Ascending aorta (tissue), 2 donors: ENCODE measurements around the gene LHX3. TPM values are rescaled to one million over a fixed set of nuclear protein-coding genes. Genes with fewer than 3 reads are reported as not detected.

Experiments
- DNase-seq, 2 donors: peaks; one replicate each; pipeline ENCODE4 v3.0.0-alpha.2; 2019; ENCODE audit warnings: low spot score in 2 of 2
- H3K27ac ChIP-seq, 2 donors: fragments of 200-600 bp; sonication (generic); one replicate each; pipeline ENCODE4 v1.5.1; 2016 to 2017; ENCODE audit warnings: mild to moderate bottlenecking in 1 of 2
- H3K27me3 ChIP-seq: fragments of 200-600 bp; sonication (generic); one replicate; pipeline ENCODE4 v1.5.1; 2017
- H3K36me3 ChIP-seq, 2 donors: fragments of 200-600 bp; sonication (generic); one replicate each; pipeline ENCODE4 v1.5.1; 2016
- H3K4me1 ChIP-seq, 2 donors: fragments of 200-600 bp; sonication (generic); one replicate each; pipeline ENCODE4 v1.5.1; 2016 to 2017; ENCODE audit warnings: mild to moderate bottlenecking in 1 of 2
- H3K4me3 ChIP-seq, 2 donors: fragments of 200-600 bp; sonication (generic); one replicate each; pipeline ENCODE4 v1.5.1; 2016 to 2017; ENCODE audit warnings: mild to moderate bottlenecking in 1 of 2
- H3K9me3 ChIP-seq, 2 donors: fragments of 200-600 bp; sonication (generic); one replicate each; pipeline ENCODE4 v1.5.1; 2016
- intact Hi-C: fragments of 100-400 bp; cut with DNase I; formaldehyde crosslinking; loops from one replicate; pipeline ENCODE4 v1.15.1; 2023
- total RNA-seq: library from RNA; depleted of rRNA; stranded (reverse); fragments of >200 nt; gene quantifications from one replicate; pipeline ENCODE4 v1.1.0, GENCODE V29; 2016
- TF ChIP-seq, protein P1 (sequence below), 3 experiments: fragments of 200-600 bp in 2 of 3; fragments of 450-650 bp in 1 of 3; sonication (generic) in 2 of 3; IDR thresholded peaks; one replicate each; pipeline ENCODE4 v1.5.1; 2016 to 2019; ENCODE audit warnings: antibody characterized with exemption in 3 of 3, mild to moderate bottlenecking in 1 of 3, moderate library complexity in 1 of 3

The LHX3 gene
- total RNA-seq, 1 donor from 2014 or later = not detected

DNA sequence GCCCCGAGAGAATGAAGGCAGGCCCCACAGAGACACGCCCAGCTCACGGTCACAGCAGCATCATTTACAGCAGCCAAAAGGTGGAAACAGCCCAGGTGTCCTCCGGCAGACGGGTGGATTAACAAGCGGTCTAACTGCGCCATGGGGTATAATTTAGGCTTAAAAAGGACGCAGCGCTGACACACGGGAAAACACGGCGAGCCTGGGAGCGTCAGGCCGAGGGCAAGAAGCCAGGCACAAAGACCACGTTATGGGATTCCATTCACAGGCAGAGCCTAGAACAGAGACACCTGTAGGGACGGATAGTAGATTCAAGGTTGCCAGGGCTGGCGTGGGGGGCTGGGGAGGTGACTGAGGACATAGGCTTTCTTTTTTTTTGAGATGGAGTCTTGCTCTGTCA, 49.4 kb downstream of the LHX3 start:
- Histone ChIP-seq H3K9me3 (no peaks in the 10 kb centered on the region), H3K27me3 (no peaks in the 10 kb centered on the region)

DNA sequence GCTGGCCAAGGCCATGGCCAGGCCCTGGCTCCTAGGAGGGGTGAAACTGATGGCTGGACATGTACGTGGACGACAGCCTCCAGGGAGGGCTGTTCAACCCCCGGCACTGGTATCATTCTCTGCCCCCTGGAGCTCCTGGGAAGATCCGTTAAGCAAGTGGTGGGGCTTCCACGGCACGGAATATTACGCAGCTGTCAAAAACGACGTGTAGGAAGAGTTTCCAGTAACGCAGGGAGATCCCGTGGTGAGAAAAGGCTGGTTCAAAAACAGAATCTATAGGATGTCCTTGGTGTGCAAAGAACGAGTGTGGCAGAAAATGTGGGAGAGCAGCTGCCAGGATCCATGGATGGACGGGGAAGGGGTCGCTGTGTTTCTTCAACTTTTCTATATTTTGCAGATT, 50.0 kb downstream of the LHX3 start:
- no peak for DNase-seq
- no peak overlapping the region for H3K4me3 ChIP-seq
- no peaks in the 10 kb centered on the region for H3K27me3 ChIP-seq
- no peaks in the 10 kb centered on the region for H3K4me1 ChIP-seq
- no peak overlapping the region for H3K27ac ChIP-seq
- H3K36me3 ChIP-seq = no peaks in the 10 kb centered on the region
- no peaks in the 10 kb centered on the region for H3K9me3 ChIP-seq
- intact Hi-C loops = no loop called here
- TF ChIP-seq, protein P1, sequence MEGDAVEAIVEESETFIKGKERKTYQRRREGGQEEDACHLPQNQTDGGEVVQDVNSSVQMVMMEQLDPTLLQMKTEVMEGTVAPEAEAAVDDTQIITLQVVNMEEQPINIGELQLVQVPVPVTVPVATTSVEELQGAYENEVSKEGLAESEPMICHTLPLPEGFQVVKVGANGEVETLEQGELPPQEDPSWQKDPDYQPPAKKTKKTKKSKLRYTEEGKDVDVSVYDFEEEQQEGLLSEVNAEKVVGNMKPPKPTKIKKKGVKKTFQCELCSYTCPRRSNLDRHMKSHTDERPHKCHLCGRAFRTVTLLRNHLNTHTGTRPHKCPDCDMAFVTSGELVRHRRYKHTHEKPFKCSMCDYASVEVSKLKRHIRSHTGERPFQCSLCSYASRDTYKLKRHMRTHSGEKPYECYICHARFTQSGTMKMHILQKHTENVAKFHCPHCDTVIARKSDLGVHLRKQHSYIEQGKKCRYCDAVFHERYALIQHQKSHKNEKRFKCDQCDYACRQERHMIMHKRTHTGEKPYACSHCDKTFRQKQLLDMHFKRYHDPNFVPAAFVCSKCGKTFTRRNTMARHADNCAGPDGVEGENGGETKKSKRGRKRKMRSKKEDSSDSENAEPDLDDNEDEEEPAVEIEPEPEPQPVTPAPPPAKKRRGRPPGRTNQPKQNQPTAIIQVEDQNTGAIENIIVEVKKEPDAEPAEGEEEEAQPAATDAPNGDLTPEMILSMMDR (IDR thresholded peaks at IDR 0.05) = no peak

More for the DNA sequence above, 49.4 kb downstream of the LHX3 start:
- TF ChIP-seq, protein P1 (IDR thresholded peaks at IDR 0.05) = no peak
- no peak for DNase-seq
- intact Hi-C loops = no loop called here
- no peak overlapping the region for H3K4me3 ChIP-seq
- no peaks in the 10 kb centered on the region for H3K36me3 ChIP-seq
- no peak overlapping the region for H3K27ac ChIP-seq
- H3K4me1 ChIP-seq = no peaks in the 10 kb centered on the region

DNA sequence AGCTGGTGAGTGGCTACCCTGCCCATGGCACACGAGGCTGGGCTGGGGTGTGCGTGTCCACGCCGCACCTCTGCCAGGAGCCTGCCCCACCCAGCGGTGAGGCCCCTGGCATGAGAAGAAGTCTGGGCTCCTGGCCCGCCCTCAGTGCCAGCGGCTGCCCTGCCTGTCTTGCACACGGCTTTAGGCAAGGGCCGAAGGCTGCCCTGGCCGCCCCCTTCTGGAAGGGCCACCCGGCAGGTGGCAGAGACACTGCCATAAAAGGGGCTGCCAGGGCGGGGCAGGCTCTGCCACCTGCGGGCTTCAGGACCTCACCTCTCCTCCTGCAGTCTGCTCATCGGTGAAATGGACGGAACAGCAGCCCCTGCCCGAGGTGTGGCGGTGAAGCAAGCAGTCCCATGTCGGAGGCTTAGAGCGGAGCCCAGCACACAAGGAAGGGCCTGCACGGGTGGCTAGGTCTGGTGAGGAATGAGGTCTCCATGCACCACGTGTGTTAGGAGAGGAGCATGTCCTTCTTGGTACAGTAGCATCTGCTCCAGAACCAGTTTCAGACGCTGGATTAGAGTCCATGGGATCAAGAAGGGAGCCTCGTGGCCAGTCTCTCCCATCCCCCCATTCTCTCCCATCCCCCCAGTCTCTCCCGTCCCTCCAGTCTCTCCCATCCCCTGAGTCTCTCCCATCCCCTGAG, 51.4 kb downstream of the LHX3 start:
- Histone ChIP-seq H3K27me3 (no peaks in the 10 kb centered on the region), H3K9me3 (no peaks in the 10 kb centered on the region), H3K4me1 (no peaks in the 10 kb centered on the region), H3K36me3 (no peaks in the 10 kb centered on the region), H3K27ac (no peak overlapping the region), H3K4me3 (no peak overlapping the region)
- intact Hi-C loops = no loop called here
- TF ChIP-seq, protein P1 (IDR thresholded peaks at IDR 0.05) = no peak
- DNase-seq = no peak

DNA sequence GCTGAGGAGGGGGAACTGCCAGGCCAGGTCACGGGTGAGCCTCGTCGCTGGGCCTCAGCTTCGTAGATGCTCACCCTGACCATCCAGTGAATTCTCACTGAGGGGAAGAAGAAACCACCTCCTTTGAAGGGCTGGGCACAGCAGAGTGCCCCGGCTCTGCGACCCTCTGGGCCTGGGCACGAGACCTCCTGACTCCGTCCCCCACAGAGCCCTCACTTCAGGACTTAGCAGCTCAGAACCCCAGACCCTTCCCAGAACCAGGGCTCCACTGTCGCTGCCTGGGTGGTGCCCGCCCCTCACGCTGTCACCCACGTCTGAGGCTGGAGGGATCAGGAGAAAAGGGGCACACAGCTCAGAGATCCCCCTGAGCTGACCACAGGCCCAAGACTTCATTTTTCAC, 52.0 kb downstream of the LHX3 start:
- no peak overlapping the region for H3K4me3 ChIP-seq
- TF ChIP-seq, protein P1 (IDR thresholded peaks at IDR 0.05) = no peak
- H3K4me1 ChIP-seq = no peaks in the 10 kb centered on the region
- intact Hi-C loops = no loop called here
- DNase-seq = no peak
- no peaks in the 10 kb centered on the region for H3K9me3 ChIP-seq
- H3K36me3 ChIP-seq = no peaks in the 10 kb centered on the region
- H3K27ac ChIP-seq = no peak overlapping the region
- H3K27me3 ChIP-seq = no peaks in the 10 kb centered on the region

DNA sequence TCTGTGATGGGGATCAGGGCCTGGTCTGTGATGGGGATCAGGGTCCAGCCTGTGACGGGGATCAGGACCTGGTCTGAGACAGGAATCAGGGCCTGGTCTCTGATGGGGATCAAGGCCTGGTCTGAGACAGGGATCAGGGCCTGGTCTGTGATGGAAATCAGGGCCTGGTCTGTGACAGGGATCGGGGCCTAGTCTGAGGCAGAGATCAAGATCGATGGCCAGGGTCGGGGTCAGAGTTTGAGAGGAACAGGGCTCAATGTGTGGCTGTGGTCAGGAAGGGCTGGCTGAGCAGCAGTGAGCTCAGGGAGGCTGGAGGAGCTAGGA, 52.4 kb downstream of the LHX3 start:
- no peak overlapping the region for H3K27ac ChIP-seq
- no peak for DNase-seq
- H3K27me3 ChIP-seq = no peaks in the 10 kb centered on the region
- H3K9me3 ChIP-seq = no peaks in the 10 kb centered on the region
- intact Hi-C loops = no loop called here
- H3K36me3 ChIP-seq = no peaks in the 10 kb centered on the region
- no peaks in the 10 kb centered on the region for H3K4me1 ChIP-seq
- H3K4me3 ChIP-seq = no peak overlapping the region
- TF ChIP-seq, protein P1 (IDR thresholded peaks at IDR 0.05) = no peak
